Esophagus squamous epithelium (tissue), 4 donors: ENCODE results near the gene CHMP5.

Experiments
- POLR2A ChIP-seq, 4 donors: fragments of 450-650 bp; IDR thresholded peaks; one replicate each; pipeline ENCODE4 v1.6.1; 2017; ENCODE audit warnings: antibody characterized with exemption in 4 of 4, mild to moderate bottlenecking in 4 of 4, moderate library complexity in 3 of 4
- TF ChIP-seq, protein P1 (sequence below), 6 experiments: fragments of 450-650 bp in 4 of 6; fragments of 200-600 bp in 2 of 6; sonication (generic) in 2 of 6; IDR thresholded peaks; one replicate each; pipeline ENCODE4 v1.5.1; 2016 to 2019; ENCODE audit warnings: antibody characterized with exemption in 6 of 6, mild to moderate bottlenecking in 4 of 6, moderate library complexity in 4 of 6

DNA sequence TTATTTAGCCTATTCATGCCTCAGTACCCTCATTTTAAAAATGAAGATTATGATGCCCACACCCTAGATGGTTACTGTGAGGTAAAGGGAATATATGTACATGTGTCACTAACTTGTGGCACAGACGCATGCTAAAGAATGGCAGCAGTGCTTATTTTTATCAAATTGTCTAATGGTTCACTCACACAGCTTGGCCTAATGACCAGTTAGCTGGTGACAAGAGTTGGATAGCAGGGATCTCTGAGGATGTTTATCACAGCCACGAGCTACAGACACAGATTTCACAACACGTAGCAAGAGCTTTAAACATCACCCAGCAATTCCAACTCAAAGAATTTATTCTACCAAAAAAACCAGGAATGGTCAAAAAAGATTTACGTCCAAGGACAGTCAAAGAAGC, 7.6 kb upstream of the CHMP5 start:
- TF ChIP-seq, protein P1, sequence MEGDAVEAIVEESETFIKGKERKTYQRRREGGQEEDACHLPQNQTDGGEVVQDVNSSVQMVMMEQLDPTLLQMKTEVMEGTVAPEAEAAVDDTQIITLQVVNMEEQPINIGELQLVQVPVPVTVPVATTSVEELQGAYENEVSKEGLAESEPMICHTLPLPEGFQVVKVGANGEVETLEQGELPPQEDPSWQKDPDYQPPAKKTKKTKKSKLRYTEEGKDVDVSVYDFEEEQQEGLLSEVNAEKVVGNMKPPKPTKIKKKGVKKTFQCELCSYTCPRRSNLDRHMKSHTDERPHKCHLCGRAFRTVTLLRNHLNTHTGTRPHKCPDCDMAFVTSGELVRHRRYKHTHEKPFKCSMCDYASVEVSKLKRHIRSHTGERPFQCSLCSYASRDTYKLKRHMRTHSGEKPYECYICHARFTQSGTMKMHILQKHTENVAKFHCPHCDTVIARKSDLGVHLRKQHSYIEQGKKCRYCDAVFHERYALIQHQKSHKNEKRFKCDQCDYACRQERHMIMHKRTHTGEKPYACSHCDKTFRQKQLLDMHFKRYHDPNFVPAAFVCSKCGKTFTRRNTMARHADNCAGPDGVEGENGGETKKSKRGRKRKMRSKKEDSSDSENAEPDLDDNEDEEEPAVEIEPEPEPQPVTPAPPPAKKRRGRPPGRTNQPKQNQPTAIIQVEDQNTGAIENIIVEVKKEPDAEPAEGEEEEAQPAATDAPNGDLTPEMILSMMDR (IDR thresholded peaks at IDR 0.05), result no peak
- TF ChIP-seq POLR2A (IDR thresholded peaks at IDR 0.05), result no peak
